ENCODE data around the gene ANKS3.

Gene ANKS3

GRCh38 chr16:4700997-4701743, 32.9 kb downstream of the ANKS3 start:
- Histone ChIP-seq H3K79me2 (ENCODE audit: low read length) (no peaks in the 10 kb centered on the region), H3K4me2 (ENCODE audit: low read length) (no peak overlapping the region), H2AFZ (ENCODE audit: low read depth, low read length) (no peak overlapping the region), H3K36me3 (replicated peaks; ENCODE audit: low read depth, low read length) (peaks cover 14% of the 10 kb centered on the region), H3K9me3 (ENCODE audit: insufficient read depth, low read length) (no peaks in the 10 kb centered on the region), H3K4me3 (ENCODE audit: low read length) (no peak overlapping the region), H3K27me3 (ENCODE audit: low read depth, low read length) (no peaks in the 10 kb centered on the region), H3K4me1 (ENCODE audit: low read length) (no peaks in the 10 kb centered on the region), H4K20me1 (ENCODE audit: insufficient read depth, low read length) (no peaks in the 10 kb centered on the region), H3K9ac (ENCODE audit: low read length) (no peak overlapping the region), H3K27ac (ENCODE audit: low read length) (no peak overlapping the region)
- TF ChIP-seq EZH2phosphoT487 (IDR thresholded peaks at IDR 0.05; ENCODE audit: low read depth) (no peak), CTCF (IDR thresholded peaks at IDR 0.05; ENCODE audit: low read depth, low read length) (no peak)

- peaks cover 14% of the 10 kb centered on the region for H3K36me3 ChIP-seq (replicated peaks; ENCODE audit: low read depth, low read length)
- H3K79me2 ChIP-seq (ENCODE audit: low read length), result no peaks in the 10 kb centered on the region
- H3K4me1 ChIP-seq (ENCODE audit: low read length), result no peaks in the 10 kb centered on the region
- TF ChIP-seq EZH2phosphoT487 (IDR thresholded peaks at IDR 0.05; ENCODE audit: low read depth) (no peak), CTCF (IDR thresholded peaks at IDR 0.05; ENCODE audit: low read depth, low read length) (no peak)
- H2AFZ ChIP-seq (ENCODE audit: low read depth, low read length), result no peak overlapping the region
- no peak overlapping the region for H3K27ac ChIP-seq (ENCODE audit: low read length)
- H3K27me3 ChIP-seq (ENCODE audit: low read depth, low read length), result no peaks in the 10 kb centered on the region
- no peak overlapping the region for H3K9ac ChIP-seq (ENCODE audit: low read length)
- H3K4me2 ChIP-seq (ENCODE audit: low read length), result no peak overlapping the region
- H3K4me3 ChIP-seq (ENCODE audit: low read length), result no peak overlapping the region
- H4K20me1 ChIP-seq (ENCODE audit: insufficient read depth, low read length), result no peaks in the 10 kb centered on the region
- no peaks in the 10 kb centered on the region for H3K9me3 ChIP-seq (ENCODE audit: insufficient read depth, low read length)
Measured at GRCh38 chr16:4700380-4700996, 33.6 kb downstream of the ANKS3 start.

- no peak for TF ChIP-seq EZH2phosphoT487 (IDR thresholded peaks at IDR 0.05; ENCODE audit: low read depth)
- no peak for TF ChIP-seq CTCF (IDR thresholded peaks at IDR 0.05; ENCODE audit: low read depth, low read length)
- Histone ChIP-seq H3K4me3 (ENCODE audit: low read length) (no peak overlapping the region), H3K27me3 (ENCODE audit: low read depth, low read length) (no peaks in the 10 kb centered on the region), H3K9me3 (ENCODE audit: insufficient read depth, low read length) (no peaks in the 10 kb centered on the region), H2AFZ (ENCODE audit: low read depth, low read length) (no peak overlapping the region), H4K20me1 (ENCODE audit: insufficient read depth, low read length) (no peaks in the 10 kb centered on the region), H3K36me3 (replicated peaks; ENCODE audit: low read depth, low read length) (peaks cover 14% of the 10 kb centered on the region), H3K9ac (ENCODE audit: low read length) (no peak overlapping the region), H3K79me2 (ENCODE audit: low read length) (peaks cover 8% of the 10 kb centered on the region), H3K4me1 (ENCODE audit: low read length) (peaks cover 3% of the 10 kb centered on the region; the same call in 1 of the 2 replicates), H3K4me2 (ENCODE audit: low read length) (no peak overlapping the region), H3K27ac (ENCODE audit: low read length) (no peak overlapping the region)
Measured at GRCh38 chr16:4699046-4699556, 35.0 kb downstream of the ANKS3 start.

- no peaks in the 10 kb centered on the region for H3K27me3 ChIP-seq (ENCODE audit: low read depth, low read length)
- peaks cover 14% of the 10 kb centered on the region for H3K36me3 ChIP-seq (replicated peaks; ENCODE audit: low read depth, low read length)
- peaks cover 13% of the 10 kb centered on the region for H3K79me2 ChIP-seq (ENCODE audit: low read length)
- no peak for TF ChIP-seq CTCF (IDR thresholded peaks at IDR 0.05; ENCODE audit: low read depth, low read length)
- no peak for TF ChIP-seq EZH2phosphoT487 (IDR thresholded peaks at IDR 0.05; ENCODE audit: low read depth)
- peaks cover 3% of the 10 kb centered on the region; the same call in 1 of the 2 replicates for H3K4me1 ChIP-seq (ENCODE audit: low read length)
- H3K27ac ChIP-seq (ENCODE audit: low read length), result no peak overlapping the region
- no peaks in the 10 kb centered on the region for H3K9me3 ChIP-seq (ENCODE audit: insufficient read depth, low read length)
- H2AFZ ChIP-seq (ENCODE audit: low read depth, low read length), result no peak overlapping the region
- H3K4me2 ChIP-seq (ENCODE audit: low read length), result no peak overlapping the region
- H3K9ac ChIP-seq (ENCODE audit: low read length), result no peak overlapping the region
- H4K20me1 ChIP-seq (ENCODE audit: insufficient read depth, low read length), result no peaks in the 10 kb centered on the region
- H3K4me3 ChIP-seq (ENCODE audit: low read length), result no peak overlapping the region
Measured at GRCh38 chr16:4698321-4699045, 35.6 kb downstream of the ANKS3 start.

Measured in OCI-LY3 (cell line).